Calu3 (cell line): Measurements from ENCODE around the gene FAM221B. TPM values are rescaled to one million over a fixed set of nuclear protein-coding genes. Genes with fewer than 3 reads are reported as not detected.

Experiments used
- BruUV-seq: library from RNA; stranded (reverse); fragments of 400-500 nt; replicated peaks from 2 replicates; lab custom pipeline; 2021; lab: Mats Ljungman, UMichigan
- CTCF ChIA-PET: fragments of 300-600 bp; sonication (Branson Sonifier 250); formaldehyde crosslinking; loops from one replicate; lab custom pipeline; 2022; ENCODE audit warnings: antibody characterized with exemption; lab: Charles Lee
- DNase-seq: peaks from one replicate; pipeline ENCODE4 v3.0.0; 2022
- H3K27ac Mint-ChIP-seq: one replicate; pipeline ENCODE4 v1.8.0; 2022; ENCODE audit warnings: mixed read lengths; ENCODE audit not compliant: unreplicated experiment
- H3K27me3 Mint-ChIP-seq: one replicate; pipeline ENCODE4 v1.8.0; 2022; ENCODE audit warnings: mixed read lengths; ENCODE audit not compliant: unreplicated experiment
- H3K36me3 Mint-ChIP-seq: one replicate; pipeline ENCODE4 v1.8.0; 2022; ENCODE audit warnings: mild to moderate bottlenecking, moderate library complexity, mixed read lengths; ENCODE audit not compliant: insufficient read depth, unreplicated experiment
- H3K4me1 Mint-ChIP-seq: one replicate; pipeline ENCODE4 v1.8.0; 2022; ENCODE audit warnings: mild to moderate bottlenecking, low read depth, mixed read lengths; ENCODE audit not compliant: unreplicated experiment
- H3K4me3 Mint-ChIP-seq: one replicate; pipeline ENCODE4 v1.8.0; 2022; ENCODE audit warnings: mild to moderate bottlenecking, low read depth, moderate library complexity, mixed read lengths; ENCODE audit not compliant: unreplicated experiment
- H3K9me3 Mint-ChIP-seq: one replicate; pipeline ENCODE4 v1.8.0; 2022; ENCODE audit warnings: low read depth, mixed read lengths; ENCODE audit not compliant: unreplicated experiment
- CTCF ChIP-seq: fragments of 200-600 bp; IDR thresholded peaks from one replicate; pipeline ENCODE4 v1.8.0; 2022; ENCODE audit warnings: antibody characterized with exemption; ENCODE audit not compliant: unreplicated experiment
- intact Hi-C: fragments of 100-400 bp; cut with micrococcal nuclease; formaldehyde crosslinking; loops from one replicate; pipeline ENCODE4 v1.10.0; 2022; ENCODE audit not compliant: unreplicated experiment
- total RNA-seq: library from RNA; stranded (reverse); gene quantifications from 2 replicates; pipeline ENCODE4 v1.2.3, GENCODE V29; 2022

Gene FAM221B
- total RNA-seq, 1 experiment from 2014 or later = not detected

GRCh38 chr9:35813434-35814105 lies 15.0 kb downstream of the FAM221B start:
- peaks cover 19% of the 10 kb centered on the region for H3K27me3 Mint-ChIP-seq
- peak; percentile 24 for DNase-seq
- no peak overlapping the region for H3K27ac Mint-ChIP-seq
- intact Hi-C loops = loop anchor here (2.0 to 10.0 kb wide), 2 partner anchors 15 to 79 kb away; partner anchors contain the start of genes CREB3, FAM221B, TLN1 and TMEM8B
- peak; percentile 40 for TF ChIP-seq CTCF
- H3K36me3 Mint-ChIP-seq = peaks cover 29% of the 10 kb centered on the region
- peaks cover 8% of the 10 kb centered on the region for H3K4me1 Mint-ChIP-seq
- no peaks in the 10 kb centered on the region for H3K9me3 Mint-ChIP-seq
- peak overlapping the region; percentile 75 for H3K4me3 Mint-ChIP-seq
- CTCF ChIA-PET = interaction anchor here (0.6 to 1.7 kb wide), 5 partner anchors 16 to 119 kb away, joined by 3 to 5 read pairs (median 3); partner anchors contain the start of genes GBA2, RGP1 and TMEM8B
- TSS peak; percentile 82 for BruUV-seq

GRCh38 chr9:35812025-35812602 lies 16.4 kb downstream of the FAM221B start, which contains the start of gene SPAG8:
SPAG8 (minus strand) TSS chr9:35812262; CDS start chr9:35812147, 115 bp downstream.
- CTCF ChIA-PET = interaction anchor here (0.6 to 1.4 kb wide), 2 partner anchors 33 to 76 kb away, joined by 3 read pairs; no protein-coding TSS in a partner anchor
- intact Hi-C loops = loop anchor here (10.0 kb wide), 1 partner anchor 77 kb away; the partner anchor contains the start of genes CREB3 and TLN1
- H3K27ac Mint-ChIP-seq = no peak within 1 kb of the TSS
- peaks cover 33% of the 10 kb centered on the region for H3K36me3 Mint-ChIP-seq
- peak; percentile 82 for DNase-seq
- no peaks in the 10 kb centered on the region for H3K9me3 Mint-ChIP-seq
- H3K27me3 Mint-ChIP-seq = peaks cover 5% of the 10 kb centered on the region
- no TSS peak for BruUV-seq
- peak within 1 kb of the TSS; percentile 66 for H3K4me3 Mint-ChIP-seq
- peaks cover 8% of the 10 kb centered on the region for H3K4me1 Mint-ChIP-seq
- TF ChIP-seq CTCF = no peak

- no peaks in the 10 kb centered on the region for H3K9me3 Mint-ChIP-seq
- intact Hi-C loops = loop anchor here (10.0 kb wide), 1 partner anchor 77 kb away; the partner anchor contains the start of genes CREB3 and TLN1
- H3K4me3 Mint-ChIP-seq = peak overlapping the region; percentile 66
- H3K27ac Mint-ChIP-seq = no peak overlapping the region
- no peak for TF ChIP-seq CTCF
- H3K36me3 Mint-ChIP-seq = peaks cover 33% of the 10 kb centered on the region
- peaks cover 8% of the 10 kb centered on the region for H3K4me1 Mint-ChIP-seq
- H3K27me3 Mint-ChIP-seq = no peaks in the 10 kb centered on the region
- BruUV-seq = no TSS peak
- no peak for DNase-seq
- CTCF ChIA-PET = interaction anchor here (0.6 to 1.4 kb wide), 2 partner anchors 33 to 75 kb away, joined by 3 read pairs; no protein-coding TSS in a partner anchor
Observed at GRCh38 chr9:35811381-35812024, 17.0 kb downstream of the FAM221B start.

- no TSS peak for BruUV-seq
- no peak overlapping the region for H3K27ac Mint-ChIP-seq
- H3K9me3 Mint-ChIP-seq = no peaks in the 10 kb centered on the region
- CTCF ChIA-PET = interaction anchor here (0.6 kb wide), 1 partner anchor 60 kb away, joined by 3 read pairs; no protein-coding TSS in a partner anchor
- H3K27me3 Mint-ChIP-seq = no peaks in the 10 kb centered on the region
- peaks cover 8% of the 10 kb centered on the region for H3K4me1 Mint-ChIP-seq
- H3K36me3 Mint-ChIP-seq = peaks cover 26% of the 10 kb centered on the region
- TF ChIP-seq CTCF = no peak
- no peak overlapping the region for H3K4me3 Mint-ChIP-seq
- intact Hi-C loops = loop anchor here (10.0 kb wide), 1 partner anchor 75 kb away; the partner anchor contains the start of genes CREB3 and TLN1
- no peak for DNase-seq
Observed at GRCh38 chr9:35810122-35810521, 18.4 kb downstream of the FAM221B start.
